ENCODE results near the gene RAMACL.

Gene RAMACL

GRCh38 chr6:166579237-166579850 is 7.1 kb downstream of the RAMACL start:
- no peak for TF ChIP-seq EGR1 (IDR thresholded peaks at IDR 0.05)
- no peak for TF ChIP-seq EP300 (IDR thresholded peaks at IDR 0.05; ENCODE audit: borderline replicate concordance)
- no peak for TF ChIP-seq CREB1 (IDR thresholded peaks at IDR 0.05; ENCODE audit: low read depth)
- TF ChIP-seq TEAD4 (IDR thresholded peaks at IDR 0.05), result no peak
- TF ChIP-seq NFIC (IDR thresholded peaks at IDR 0.05), result 0 out of 2 replicates have a peak, but pooled peaks have one; percentile 5
- peak; percentile 36; the same call in 1 of the 2 replicates for TF ChIP-seq TCF12 (IDR thresholded peaks at IDR 0.05; ENCODE audit: low read depth)
- TF ChIP-seq FOXM1 (IDR thresholded peaks at IDR 0.05; ENCODE audit: borderline replicate concordance, low read depth), result no peak
- TF ChIP-seq USF1 (IDR thresholded peaks at IDR 0.05), result no peak
- no peak for TF ChIP-seq MAX (IDR thresholded peaks at IDR 0.05)
- TF ChIP-seq TAF1 (IDR thresholded peaks at IDR 0.05; ENCODE audit: low read depth), result no peak
- TF ChIP-seq REST (IDR thresholded peaks at IDR 0.05; ENCODE audit: low read depth), result no peak

GRCh38 chr6:166578536-166579236 is 7.8 kb downstream of the RAMACL start:
- TF ChIP-seq EP300 (IDR thresholded peaks at IDR 0.05; ENCODE audit: borderline replicate concordance) (no peak), YY1 (IDR thresholded peaks at IDR 0.05; ENCODE audit: low read depth) (no peak), USF1 (IDR thresholded peaks at IDR 0.05) (no peak), TCF12 (IDR thresholded peaks at IDR 0.05; ENCODE audit: low read depth) (no peak), FOXM1 (IDR thresholded peaks at IDR 0.05; ENCODE audit: borderline replicate concordance, low read depth) (no peak), EGR1 (IDR thresholded peaks at IDR 0.05) (no peak)

GRCh38 chr6:166575205-166575604 is 11.3 kb downstream of the RAMACL start:
- TF ChIP-seq ZBTB7A (IDR thresholded peaks at IDR 0.05; ENCODE audit: low read depth) (no peak), EGR1 (IDR thresholded peaks at IDR 0.05) (no peak), USF1 (IDR thresholded peaks at IDR 0.05) (no peak), RAD21 (IDR thresholded peaks at IDR 0.05; ENCODE audit: low read depth) (no peak), TCF12 (IDR thresholded peaks at IDR 0.05; ENCODE audit: low read depth) (no peak), TAF1 (IDR thresholded peaks at IDR 0.05; ENCODE audit: low read depth) (no peak), NFIC (IDR thresholded peaks at IDR 0.05) (no peak), CEBPB (IDR thresholded peaks at IDR 0.05) (no peak), TEAD4 (IDR thresholded peaks at IDR 0.05) (no peak), REST (IDR thresholded peaks at IDR 0.05; ENCODE audit: low read depth) (no peak), YY1 (IDR thresholded peaks at IDR 0.05; ENCODE audit: low read depth) (no peak), EP300 (IDR thresholded peaks at IDR 0.05; ENCODE audit: borderline replicate concordance) (no peak), FOXM1 (IDR thresholded peaks at IDR 0.05; ENCODE audit: borderline replicate concordance, low read depth) (no peak), MAX (IDR thresholded peaks at IDR 0.05) (no peak), CREB1 (IDR thresholded peaks at IDR 0.05; ENCODE audit: low read depth) (no peak)

GRCh38 chr6:166573511-166574216 is 12.8 kb downstream of the RAMACL start:
- TF ChIP-seq ZBTB7A (IDR thresholded peaks at IDR 0.05; ENCODE audit: low read depth) (no peak), CEBPB (IDR thresholded peaks at IDR 0.05) (no peak), EGR1 (IDR thresholded peaks at IDR 0.05) (no peak), REST (IDR thresholded peaks at IDR 0.05; ENCODE audit: low read depth) (no peak), USF1 (IDR thresholded peaks at IDR 0.05) (no peak)
